Mesendoderm (in vitro differentiated cells): Measurements from ENCODE around the gene MYMX.

Experiments
- DNase-seq: peaks from one replicate; pipeline ENCODE4 v3.0.0; 2013
- H2AK5ac ChIP-seq: 2 replicates; pipeline ENCODE4 v1.6.1; 2013; ENCODE audit warnings: low read length, inconsistent platforms
- H2BK120ac ChIP-seq: 2 replicates; pipeline ENCODE4 v1.6.1; 2013; ENCODE audit warnings: low read depth, mild to moderate bottlenecking, low read length, moderate library complexity, mixed read lengths
- H2BK15ac ChIP-seq: replicated peaks from 2 replicates; pipeline ENCODE4 v1.6.1; 2013; ENCODE audit warnings: low read depth, mild to moderate bottlenecking, moderate library complexity
- H2BK5ac ChIP-seq: 2 replicates; pipeline ENCODE4 v1.6.1; 2013; ENCODE audit warnings: low read length, inconsistent platforms
- H3K18ac ChIP-seq: 2 replicates; pipeline ENCODE4 v1.6.1; 2013; ENCODE audit warnings: mild to moderate bottlenecking, low read length, mixed read lengths
- H3K23ac ChIP-seq: one replicate; pipeline ENCODE4 v1.6.1; 2013; ENCODE audit warnings: low read length
- H3K27ac ChIP-seq: 2 replicates; pipeline ENCODE4 v1.5.1; 2013; ENCODE audit warnings: low read depth, mild to moderate bottlenecking, inconsistent platforms, low read length, moderate library complexity
- H3K27me3 ChIP-seq: 2 replicates; pipeline ENCODE4 v1.6.1; 2013; ENCODE audit warnings: low read length, control low read depth, mild to moderate bottlenecking, inconsistent platforms; ENCODE audit not compliant: insufficient read depth, poor library complexity
- H3K36me3 ChIP-seq: 2 replicates; pipeline ENCODE4 v1.6.1; 2013; ENCODE audit warnings: low read length, inconsistent platforms; ENCODE audit not compliant: control insufficient read depth, insufficient read depth
- H3K4ac ChIP-seq: one replicate; pipeline ENCODE4 v1.6.1; 2013; ENCODE audit warnings: low read depth, mild to moderate bottlenecking, low read length, moderate library complexity
- H3K4me1 ChIP-seq: 2 replicates; pipeline ENCODE4 v1.6.1; 2013; ENCODE audit warnings: low read depth, low read length, inconsistent platforms; ENCODE audit not compliant: control insufficient read depth
- H3K4me2 ChIP-seq: 2 replicates; pipeline ENCODE4 v1.6.1; 2013; ENCODE audit warnings: low read length
- H3K4me3 ChIP-seq: 2 replicates; pipeline ENCODE4 v1.5.1; 2013; ENCODE audit warnings: mild to moderate bottlenecking, low read length
- H3K56ac ChIP-seq: one replicate; pipeline ENCODE4 v1.6.1; 2013; ENCODE audit warnings: low read length
- H3K79me1 ChIP-seq: 2 replicates; pipeline ENCODE4 v1.6.1; 2013; ENCODE audit warnings: low read length, inconsistent platforms
- H3K79me2 ChIP-seq: 2 replicates; pipeline ENCODE4 v1.6.1; 2013; ENCODE audit warnings: mild to moderate bottlenecking, low read length; ENCODE audit not compliant: control insufficient read depth, insufficient read depth
- H3K9ac ChIP-seq: 2 replicates; pipeline ENCODE4 v1.6.1; 2013; ENCODE audit warnings: low read length, inconsistent platforms
- H4K5ac ChIP-seq: one replicate; pipeline ENCODE4 v1.6.1; 2013; ENCODE audit warnings: low read length
- H4K8ac ChIP-seq: one replicate; pipeline ENCODE4 v1.6.1; 2013; ENCODE audit warnings: low read depth, mild to moderate bottlenecking, control low read depth, low read length, moderate library complexity
- WGBS: extraction: QIAGEN DNeasy Blood & Tissue Kit; methylation state at CpG from one replicate; pipeline ENCODE4 v1.1.7; 2013; ENCODE audit warnings: low lambda C conversion rate, missing lambda C conversion rate; ENCODE audit not compliant: insufficient coverage; ENCODE audit errors: extremely low coverage; 5-methylcytosine and 5-hydroxymethylcytosine counted together

Gene MYMX

GRCh38 chr6:44219053-44219814, 2.5 kb downstream of the MYMX start:
- Histone ChIP-seq H2BK120ac (no peak overlapping the region), H3K36me3 (no peaks in the 10 kb centered on the region), H3K9ac (peak overlapping the region; percentile 75), H3K23ac (no peak overlapping the region), H3K79me2 (no peaks in the 10 kb centered on the region), H3K27ac (peak overlapping the region; percentile 94), H2BK15ac (no peak overlapping the region), H3K79me1 (no peaks in the 10 kb centered on the region), H3K4ac (peak overlapping the region; percentile 48), H3K27me3 (no peaks in the 10 kb centered on the region), H3K4me3 (peak overlapping the region; percentile 42), H2BK5ac (peak overlapping the region; percentile 84), H3K56ac (peak overlapping the region; percentile 93), H4K8ac (no peak overlapping the region), H3K18ac (peak overlapping the region; percentile 53), H2AK5ac (no peak overlapping the region), H4K5ac (no peak overlapping the region), H3K4me2 (peak overlapping the region; percentile 83), H3K4me1 (peaks cover 21% of the 10 kb centered on the region)
- DNase-seq: peak; percentile 93
- no CpG with 5 or more reads among the region's 45 CpGs for WGBS

DNA sequence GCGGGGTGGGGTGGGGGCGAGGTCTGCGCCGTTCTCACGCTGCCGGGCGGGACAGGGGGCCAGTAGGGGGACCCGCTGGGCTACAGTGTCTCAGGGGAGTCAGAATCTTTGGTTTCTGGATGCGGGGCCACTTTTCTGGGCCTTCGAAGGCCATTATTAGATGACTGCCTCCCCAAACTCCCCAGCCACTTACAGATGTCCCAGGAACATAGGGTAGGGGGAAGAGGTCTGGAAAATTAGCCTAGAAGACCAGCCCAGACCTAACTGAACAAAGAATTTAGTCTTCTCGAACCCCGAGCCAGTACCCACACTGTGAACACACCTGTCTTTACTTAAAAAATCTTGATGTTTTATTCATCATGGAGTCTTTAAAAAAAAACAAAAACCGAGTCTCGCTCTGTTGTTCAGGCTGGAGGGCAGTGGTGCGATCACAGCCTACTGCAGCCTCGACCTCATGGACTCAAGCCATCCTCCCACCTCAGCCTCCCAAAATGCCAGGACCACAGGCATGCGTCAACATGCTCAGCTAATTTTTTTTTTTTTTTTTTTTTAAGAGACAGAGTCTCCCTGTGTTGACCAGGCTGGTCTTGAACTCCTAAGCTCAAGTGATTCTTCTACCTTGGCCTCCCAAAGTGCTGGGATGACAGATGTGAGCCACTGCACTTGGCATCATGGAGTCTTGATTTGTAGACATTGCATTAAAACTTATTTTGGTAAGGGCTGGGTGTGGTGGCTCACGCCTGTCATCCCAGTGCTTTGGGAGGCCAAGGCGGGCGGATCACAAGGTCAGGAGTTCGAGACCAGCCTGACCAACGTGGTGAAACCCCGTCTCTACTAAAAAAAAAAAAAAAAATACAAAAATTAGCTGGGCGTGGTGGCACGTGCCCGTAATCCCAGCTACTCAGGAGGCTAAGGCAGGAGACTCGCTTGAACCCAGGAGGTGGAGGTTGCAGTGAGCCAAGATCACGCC, 3.4 kb downstream of the MYMX start:
- Histone ChIP-seq H3K56ac (peak overlapping the region; percentile 71), H3K79me1 (no peaks in the 10 kb centered on the region), H2BK15ac (no peak overlapping the region), H2BK120ac (no peak overlapping the region), H3K79me2 (peaks cover 3% of the 10 kb centered on the region), H3K27ac (peak overlapping the region; percentile 53), H3K36me3 (no peaks in the 10 kb centered on the region), H3K9ac (peak overlapping the region; percentile 40), H4K5ac (no peak overlapping the region), H2AK5ac (no peak overlapping the region), H3K4me3 (no peak overlapping the region), H3K18ac (peak overlapping the region; percentile 34), H3K4me1 (peaks cover 23% of the 10 kb centered on the region), H2BK5ac (no peak overlapping the region), H3K4ac (no peak overlapping the region), H3K27me3 (no peaks in the 10 kb centered on the region), H3K23ac (no peak overlapping the region), H3K4me2 (peak overlapping the region; percentile 38), H4K8ac (no peak overlapping the region)
- DNase-seq: no peak
- WGBS: no CpG with 5 or more reads among the region's 28 CpGs

GRCh38 chr6:44220913-44221290, 4.2 kb downstream of the MYMX start:
- H3K27ac ChIP-seq: no peak overlapping the region

GRCh38 chr6:44221291-44221960, 4.7 kb downstream of the MYMX start:
- H3K4ac ChIP-seq: no peak overlapping the region
- no peak overlapping the region for H2BK120ac ChIP-seq
- no peak overlapping the region for H4K5ac ChIP-seq
- peaks cover 3% of the 10 kb centered on the region for H3K79me1 ChIP-seq
- H2AK5ac ChIP-seq: no peak overlapping the region
- no peak overlapping the region for H3K9ac ChIP-seq
- WGBS: no CpG with 5 or more reads among the region's 4 CpGs
- H3K18ac ChIP-seq: peak overlapping the region; percentile 8
- no peak overlapping the region for H2BK15ac ChIP-seq
- H3K4me1 ChIP-seq: peaks cover 26% of the 10 kb centered on the region
- DNase-seq: peak; percentile 79
- peak overlapping the region; percentile 69 for H3K56ac ChIP-seq
- H3K79me2 ChIP-seq: peaks cover 10% of the 10 kb centered on the region
- H3K23ac ChIP-seq: no peak overlapping the region
- H2BK5ac ChIP-seq: no peak overlapping the region
- H3K27ac ChIP-seq: no peak overlapping the region
- no peak overlapping the region for H3K4me3 ChIP-seq
- H3K4me2 ChIP-seq: no peak overlapping the region
- no peaks in the 10 kb centered on the region for H3K36me3 ChIP-seq
- H4K8ac ChIP-seq: no peak overlapping the region
- no peaks in the 10 kb centered on the region for H3K27me3 ChIP-seq

More at GRCh38 chr6:44220913-44221290, 4.2 kb downstream of the MYMX start:
- no peak overlapping the region for H3K23ac ChIP-seq
- no peaks in the 10 kb centered on the region for H3K36me3 ChIP-seq
- H3K27me3 ChIP-seq: no peaks in the 10 kb centered on the region
- no peak overlapping the region for H3K18ac ChIP-seq
- H4K5ac ChIP-seq: no peak overlapping the region
- H3K4me1 ChIP-seq: peaks cover 24% of the 10 kb centered on the region
- peaks cover 6% of the 10 kb centered on the region for H3K79me2 ChIP-seq
- no peak overlapping the region for H3K4me2 ChIP-seq
- no peak overlapping the region for H3K9ac ChIP-seq
- no CpG with 5 or more reads among the region's 4 CpGs for WGBS
- no peak overlapping the region for H3K4me3 ChIP-seq
- H3K79me1 ChIP-seq: peaks cover under 1% of the 10 kb centered on the region
- H2BK120ac ChIP-seq: no peak overlapping the region
- H2AK5ac ChIP-seq: no peak overlapping the region
- no peak for DNase-seq
- peak overlapping the region; percentile 67 for H3K56ac ChIP-seq
- no peak overlapping the region for H2BK5ac ChIP-seq
- H2BK15ac ChIP-seq: no peak overlapping the region
- H3K4ac ChIP-seq: no peak overlapping the region
- no peak overlapping the region for H4K8ac ChIP-seq

- no peaks in the 10 kb centered on the region for H3K36me3 ChIP-seq
- H3K27me3 ChIP-seq: no peaks in the 10 kb centered on the region
- no peak overlapping the region for H3K23ac ChIP-seq
- no peak overlapping the region for H3K4me2 ChIP-seq
- no peak overlapping the region for H3K4ac ChIP-seq
- peak overlapping the region; percentile 34 for H3K9ac ChIP-seq
- H3K27ac ChIP-seq: no peak overlapping the region
- H2AK5ac ChIP-seq: peak overlapping the region; percentile 86
- no peak overlapping the region for H3K4me3 ChIP-seq
- H2BK15ac ChIP-seq: no peak overlapping the region
- peak overlapping the region; percentile 8 for H3K18ac ChIP-seq
- WGBS: no CpG with 5 or more reads among the region's 2 CpGs
- H2BK5ac ChIP-seq: no peak overlapping the region
- no peak overlapping the region for H4K8ac ChIP-seq
- H3K56ac ChIP-seq: peak overlapping the region; percentile 69
- DNase-seq: no peak
- H3K4me1 ChIP-seq: peaks cover 26% of the 10 kb centered on the region
- H3K79me1 ChIP-seq: peaks cover 3% of the 10 kb centered on the region
- H4K5ac ChIP-seq: no peak overlapping the region
- no peak overlapping the region for H2BK120ac ChIP-seq
- H3K79me2 ChIP-seq: peaks cover 10% of the 10 kb centered on the region
Measured at GRCh38 chr6:44221961-44222335, 5.2 kb downstream of the MYMX start.
